Natural killer cell (primary cell): ENCODE measurements around the gene ACO1. TPM values are rescaled to one million over a fixed set of nuclear protein-coding genes. Genes with fewer than 3 reads are reported as not detected.

ENCODE experiments used
- ATAC-seq, 3 donors: fragments of 150-1000 bp in 2 of 3; fragments of 200-7000 bp in 1 of 3; cut with Tn5 transposase; 1 replicate in 1 of 3; 2 replicates in 2 of 3; pipeline ENCODE4 v1.10.0; 2021; ENCODE audit warnings: mild to moderate bottlenecking in 2 of 3, moderate library complexity in 2 of 3
- DNase-seq, 2 donors: peaks; one replicate each; pipeline versions ENCODE4 v3.0.0 to v3.0.0-alpha.2; 2013 to 2021; ENCODE audit warnings: mixed read lengths in 1 of 2
- H3K27ac ChIP-seq: one replicate; pipeline ENCODE4 v1.5.1; 2013; ENCODE audit warnings: mild to moderate bottlenecking, low read length
- H3K27me3 ChIP-seq: one replicate; pipeline ENCODE4 v1.6.1; 2013; ENCODE audit warnings: low read length; ENCODE audit not compliant: control insufficient read depth, insufficient read depth
- H3K36me3 ChIP-seq: one replicate; pipeline ENCODE4 v1.6.1; 2013; ENCODE audit warnings: low read length; ENCODE audit not compliant: control insufficient read depth, insufficient read depth
- H3K4me1 ChIP-seq: one replicate; pipeline ENCODE4 v1.6.1; 2013; ENCODE audit warnings: low read length; ENCODE audit not compliant: control insufficient read depth, insufficient read depth
- H3K4me3 ChIP-seq: one replicate; pipeline ENCODE4 v1.5.1; 2013; ENCODE audit warnings: low read length
- H3K9me3 ChIP-seq: one replicate; pipeline ENCODE4 v1.6.1; 2013; ENCODE audit warnings: low read length; ENCODE audit not compliant: control insufficient read depth, insufficient read depth
- H3K27ac Mint-ChIP-seq, 2 donors: one replicate each; pipeline ENCODE4 v1.8.0; 2022; ENCODE audit warnings: mild to moderate bottlenecking in 2 of 2, mixed read lengths in 2 of 2, moderate library complexity in 1 of 2
- H3K27me3 Mint-ChIP-seq, 2 donors: one replicate each; pipeline ENCODE4 v1.8.0; 2022; ENCODE audit warnings: low read depth in 2 of 2, mixed read lengths in 2 of 2
- H3K36me3 Mint-ChIP-seq: one replicate; pipeline ENCODE4 v1.8.0; 2022; ENCODE audit warnings: mixed read lengths
- H3K4me1 Mint-ChIP-seq, 2 donors: one replicate each; pipeline ENCODE4 v1.8.0; 2022; ENCODE audit warnings: mixed read lengths in 2 of 2
- H3K4me3 Mint-ChIP-seq: one replicate; pipeline ENCODE4 v1.8.0; 2022; ENCODE audit warnings: mild to moderate bottlenecking, moderate library complexity, mixed read lengths
- H3K9me3 Mint-ChIP-seq, 2 donors: one replicate each; pipeline ENCODE4 v1.8.0; 2022; ENCODE audit warnings: mixed read lengths in 2 of 2
- WGBS: methylation state at CpG from one replicate; pipeline ENCODE4 v1.1.7; 2013; ENCODE audit warnings: missing lambda C conversion rate; ENCODE audit not compliant: insufficient coverage; 5-methylcytosine and 5-hydroxymethylcytosine counted together
- intact Hi-C: fragments of 100-400 bp; cut with micrococcal nuclease; formaldehyde crosslinking; loops from one replicate; pipeline ENCODE4 v1.14.2; 2022
- total RNA-seq, 4 donors: library from RNA; stranded (reverse); fragments of 120-200 nt in 1 of 4; gene quantifications; one replicate each; pipeline versions ENCODE4 v1.2.3 to v1.2.4, GENCODE V29; 2013 to 2022
- TF ChIP-seq, protein P1 (sequence below): fragments of 200-600 bp; IDR thresholded peaks from one replicate; pipeline ENCODE4 v1.8.0; 2022; ENCODE audit warnings: antibody characterized with exemption

The ACO1 gene
- total RNA-seq, 3 donors from 2014 or later (not counting 1 experiment from before 2014, with no cell fraction given), result 5.8 to 7.4 (median 6.9) TPM

DNA sequence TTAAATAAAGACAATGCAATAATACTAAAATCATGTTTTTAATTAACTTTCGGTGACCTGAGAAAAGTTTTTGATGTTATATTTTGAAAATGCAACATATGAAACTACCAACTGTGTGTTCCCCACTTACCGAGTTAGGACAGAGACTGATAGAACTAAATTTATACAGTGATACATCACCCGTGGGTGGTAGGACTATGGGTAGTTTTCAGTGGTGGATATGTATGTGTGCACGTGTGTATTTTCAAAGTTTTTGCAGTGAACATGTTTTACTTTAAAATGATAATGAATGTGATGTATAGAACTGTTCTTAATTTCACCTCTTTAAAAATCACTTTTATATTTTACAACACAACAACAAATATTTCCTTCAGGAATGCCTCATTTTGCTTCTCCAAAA lies 25.0 kb upstream of the ACO1 start:
- no peaks in the 10 kb centered on the region for H3K4me1 ChIP-seq
- ATAC-seq, result no peak

DNA sequence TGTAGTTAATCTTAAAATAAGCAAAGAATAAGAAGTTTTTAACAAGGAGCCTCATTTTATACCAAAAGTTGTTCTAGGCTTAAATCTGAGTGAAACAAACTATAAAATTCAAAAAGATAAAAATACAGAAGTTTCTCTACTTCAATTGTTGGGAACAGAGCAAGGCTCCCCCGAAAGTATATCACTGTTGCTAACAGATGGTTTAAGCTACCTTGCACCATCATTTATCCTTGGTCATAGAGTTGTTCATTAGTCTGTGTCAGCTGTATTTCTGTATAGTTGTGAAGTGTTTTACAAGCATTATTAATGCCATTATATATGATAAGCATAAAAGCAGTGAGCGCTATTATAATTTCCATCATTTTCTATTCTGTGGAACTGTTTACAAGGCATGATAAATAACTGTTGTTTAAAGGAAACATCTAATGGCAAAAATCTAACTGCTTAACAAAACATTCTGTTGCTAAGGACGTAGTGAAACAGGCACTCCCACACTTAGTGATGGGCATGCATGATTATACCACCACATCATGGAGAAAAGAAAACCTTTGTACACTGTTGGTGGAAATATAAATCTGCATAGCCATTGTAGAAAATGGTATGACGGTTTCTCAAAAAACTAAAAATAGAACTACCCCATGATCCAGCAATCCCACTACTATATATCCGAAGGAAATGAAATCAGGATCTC lies 23.3 kb upstream of the ACO1 start:
- Mint-ChIP-seq H3K4me3 (no peak overlapping the region), H3K27me3 (peaks cover 7 to 8% of the 10 kb centered on the region in 2 donors), H3K4me1 (no peaks in the 10 kb centered on the region), H3K27ac (no peak overlapping the region), H3K9me3 (no peaks in the 10 kb centered on the region), H3K36me3 (no peaks in the 10 kb centered on the region)
- Histone ChIP-seq H3K9me3 (no peaks in the 10 kb centered on the region), H3K4me1 (no peaks in the 10 kb centered on the region), H3K36me3 (no peaks in the 10 kb centered on the region), H3K27me3 (no peaks in the 10 kb centered on the region), H3K27ac (no peak overlapping the region), H3K4me3 (no peak overlapping the region)
- TF ChIP-seq, protein P1, sequence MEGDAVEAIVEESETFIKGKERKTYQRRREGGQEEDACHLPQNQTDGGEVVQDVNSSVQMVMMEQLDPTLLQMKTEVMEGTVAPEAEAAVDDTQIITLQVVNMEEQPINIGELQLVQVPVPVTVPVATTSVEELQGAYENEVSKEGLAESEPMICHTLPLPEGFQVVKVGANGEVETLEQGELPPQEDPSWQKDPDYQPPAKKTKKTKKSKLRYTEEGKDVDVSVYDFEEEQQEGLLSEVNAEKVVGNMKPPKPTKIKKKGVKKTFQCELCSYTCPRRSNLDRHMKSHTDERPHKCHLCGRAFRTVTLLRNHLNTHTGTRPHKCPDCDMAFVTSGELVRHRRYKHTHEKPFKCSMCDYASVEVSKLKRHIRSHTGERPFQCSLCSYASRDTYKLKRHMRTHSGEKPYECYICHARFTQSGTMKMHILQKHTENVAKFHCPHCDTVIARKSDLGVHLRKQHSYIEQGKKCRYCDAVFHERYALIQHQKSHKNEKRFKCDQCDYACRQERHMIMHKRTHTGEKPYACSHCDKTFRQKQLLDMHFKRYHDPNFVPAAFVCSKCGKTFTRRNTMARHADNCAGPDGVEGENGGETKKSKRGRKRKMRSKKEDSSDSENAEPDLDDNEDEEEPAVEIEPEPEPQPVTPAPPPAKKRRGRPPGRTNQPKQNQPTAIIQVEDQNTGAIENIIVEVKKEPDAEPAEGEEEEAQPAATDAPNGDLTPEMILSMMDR, result no peak
- intact Hi-C loops, result no loop called here
- ATAC-seq, result no peak
- WGBS, result no CpG with 5 or more reads among the region's 5 CpGs
- DNase-seq, result no peak

More for the DNA sequence above, 25.0 kb upstream of the ACO1 start:
- 94% methylated on average over 2 of the region's 4 CpGs for WGBS
- H3K4me3 ChIP-seq, result no peak overlapping the region
- no peaks in the 10 kb centered on the region for H3K9me3 ChIP-seq
- peaks cover 7 to 12% of the 10 kb centered on the region in 2 donors for H3K27me3 Mint-ChIP-seq
- H3K27ac ChIP-seq, result no peak overlapping the region
- TF ChIP-seq, protein P1, result no peak
- no peak for DNase-seq
- no peaks in the 10 kb centered on the region for H3K9me3 Mint-ChIP-seq
- no peaks in the 10 kb centered on the region for H3K4me1 Mint-ChIP-seq
- no peak overlapping the region for H3K27ac Mint-ChIP-seq
- H3K4me3 Mint-ChIP-seq, result no peak overlapping the region
- no peaks in the 10 kb centered on the region for H3K27me3 ChIP-seq
- no peaks in the 10 kb centered on the region for H3K36me3 Mint-ChIP-seq
- intact Hi-C loops, result no loop called here
- no peaks in the 10 kb centered on the region for H3K36me3 ChIP-seq

DNA sequence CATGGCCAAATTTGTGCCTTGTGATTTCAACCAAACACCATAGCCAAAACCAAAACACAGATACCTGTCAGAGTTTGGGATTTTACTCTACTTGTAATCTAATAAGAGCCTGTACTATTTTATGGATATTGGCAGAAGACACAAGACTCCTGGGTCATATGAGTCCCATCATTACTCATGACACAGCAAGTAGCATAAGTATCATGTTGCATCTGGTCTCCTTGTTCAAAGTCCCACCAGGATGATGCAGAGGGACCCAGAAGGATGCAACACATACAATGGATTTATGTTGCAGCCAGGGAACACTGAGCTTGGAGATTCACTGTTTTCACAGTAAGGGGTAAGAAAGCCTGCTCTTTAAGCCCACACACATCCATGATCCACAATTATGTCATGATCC lies 13.2 kb upstream of the ACO1 start:
- intact Hi-C loops, result no loop called here
- H3K4me3 Mint-ChIP-seq, result no peak overlapping the region
- TF ChIP-seq, protein P1, result no peak
- Histone ChIP-seq H3K9me3 (no peaks in the 10 kb centered on the region), H3K4me3 (no peak overlapping the region), H3K27me3 (no peaks in the 10 kb centered on the region), H3K27ac (no peak overlapping the region), H3K4me1 (no peaks in the 10 kb centered on the region), H3K36me3 (no peaks in the 10 kb centered on the region)
- DNase-seq (no peak), ATAC-seq (no peak)
- H3K27me3 Mint-ChIP-seq, result peaks cover 3 to 35% of the 10 kb centered on the region in 2 donors
- no peaks in the 10 kb centered on the region for H3K9me3 Mint-ChIP-seq
- H3K4me1 Mint-ChIP-seq, result no peaks in the 10 kb centered on the region
- H3K36me3 Mint-ChIP-seq, result no peaks in the 10 kb centered on the region
- H3K27ac Mint-ChIP-seq, result no peak overlapping the region

DNA sequence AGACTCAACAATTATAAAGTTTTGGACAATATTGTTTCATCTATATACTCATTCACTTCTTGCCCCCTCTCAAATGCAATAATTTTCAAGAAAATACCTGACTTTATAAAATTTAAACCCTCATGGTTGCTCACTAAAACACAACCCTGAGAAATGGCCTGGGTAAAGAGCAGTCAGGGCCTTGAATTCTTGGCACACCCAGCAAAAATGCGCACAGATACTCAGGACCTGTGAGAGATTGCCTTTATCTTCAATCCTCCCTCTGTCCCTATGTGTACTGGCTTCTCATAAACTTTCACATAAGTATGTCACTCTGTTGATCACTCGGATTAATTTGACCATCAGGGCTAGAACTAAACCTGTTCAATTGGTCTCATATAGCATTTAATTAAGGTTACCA lies 12.8 kb upstream of the ACO1 start:
- ATAC-seq (no peak), DNase-seq (no peak)
- Histone ChIP-seq H3K4me3 (no peak overlapping the region), H3K4me1 (no peaks in the 10 kb centered on the region), H3K27me3 (no peaks in the 10 kb centered on the region), H3K36me3 (no peaks in the 10 kb centered on the region), H3K9me3 (no peaks in the 10 kb centered on the region), H3K27ac (no peak overlapping the region)
- H3K9me3 Mint-ChIP-seq, result no peaks in the 10 kb centered on the region
- intact Hi-C loops, result no loop called here
- 91% methylated on average over 2 of the region's 2 CpGs for WGBS
- TF ChIP-seq, protein P1, result no peak
- no peaks in the 10 kb centered on the region for H3K4me1 Mint-ChIP-seq
- H3K27me3 Mint-ChIP-seq, result peaks cover 3 to 38% of the 10 kb centered on the region in 2 donors
- H3K4me3 Mint-ChIP-seq, result no peak overlapping the region
- no peak overlapping the region for H3K27ac Mint-ChIP-seq
- H3K36me3 Mint-ChIP-seq, result no peaks in the 10 kb centered on the region
